GM23338 (cell line): Measurements from ENCODE around the gene AKR7A3.

Source experiments
- POLR2AphosphoS5 ChIP-seq: IDR thresholded peaks from 2 replicates; pipeline ENCODE4 v1.6.1; 2016; ENCODE audit warnings: antibody characterized with exemption, low read depth
- TF ChIP-seq, protein P1 (sequence below), 2 experiments: fragments of 200-600 bp in 1 of 2; sonication (generic) in 1 of 2; conservative IDR thresholded peaks; 2 replicates each; pipeline versions ENCODE4 v1.5.1 to v1.6.1; 2016 to 2017; ENCODE audit warnings: antibody characterized with exemption in 2 of 2, low read depth in 2 of 2, mild to moderate bottlenecking in 2 of 2, moderate library complexity in 1 of 2
- TF ChIP-seq, protein P2 (sequence below): IDR thresholded peaks from 2 replicates; pipeline ENCODE4 v1.6.1; 2016; ENCODE audit warnings: antibody characterized with exemption

DNA sequence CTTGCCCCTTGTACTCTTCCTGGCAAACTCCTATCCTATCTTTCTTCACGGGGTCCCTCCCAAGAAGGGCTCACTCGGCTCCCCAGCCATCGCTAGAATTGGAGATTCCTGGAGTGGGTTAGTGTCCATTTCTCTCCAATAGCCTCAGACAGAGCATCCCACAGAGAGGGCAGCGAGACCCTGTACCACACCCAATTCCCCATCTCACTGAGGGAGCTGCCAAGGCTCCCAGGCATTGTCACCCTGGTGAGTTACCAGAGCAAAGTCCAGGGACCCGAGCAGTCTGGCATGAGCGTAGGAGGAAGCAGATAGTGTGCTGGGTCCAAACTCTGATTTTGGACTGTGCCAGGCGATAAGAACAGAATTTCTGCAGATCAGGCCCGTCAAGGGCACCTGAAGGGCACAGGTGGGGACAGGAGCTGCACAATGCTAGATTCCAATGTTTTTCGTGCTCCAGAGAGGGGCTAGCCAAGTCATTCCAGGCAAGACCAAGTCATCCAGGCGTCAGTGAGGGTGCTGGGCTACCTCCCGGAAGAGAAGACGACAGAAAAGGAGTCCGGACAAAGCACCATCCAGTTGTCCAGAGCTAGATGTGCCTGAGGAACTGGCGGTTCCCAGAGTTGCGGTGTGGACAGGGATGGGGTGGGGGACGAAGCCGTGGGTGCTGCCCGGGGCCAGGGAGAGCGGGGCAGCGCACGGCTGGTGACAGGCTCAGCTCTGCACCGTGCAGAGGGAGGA, 15.3 kb downstream of the AKR7A3 start:
- TF ChIP-seq, protein P1, sequence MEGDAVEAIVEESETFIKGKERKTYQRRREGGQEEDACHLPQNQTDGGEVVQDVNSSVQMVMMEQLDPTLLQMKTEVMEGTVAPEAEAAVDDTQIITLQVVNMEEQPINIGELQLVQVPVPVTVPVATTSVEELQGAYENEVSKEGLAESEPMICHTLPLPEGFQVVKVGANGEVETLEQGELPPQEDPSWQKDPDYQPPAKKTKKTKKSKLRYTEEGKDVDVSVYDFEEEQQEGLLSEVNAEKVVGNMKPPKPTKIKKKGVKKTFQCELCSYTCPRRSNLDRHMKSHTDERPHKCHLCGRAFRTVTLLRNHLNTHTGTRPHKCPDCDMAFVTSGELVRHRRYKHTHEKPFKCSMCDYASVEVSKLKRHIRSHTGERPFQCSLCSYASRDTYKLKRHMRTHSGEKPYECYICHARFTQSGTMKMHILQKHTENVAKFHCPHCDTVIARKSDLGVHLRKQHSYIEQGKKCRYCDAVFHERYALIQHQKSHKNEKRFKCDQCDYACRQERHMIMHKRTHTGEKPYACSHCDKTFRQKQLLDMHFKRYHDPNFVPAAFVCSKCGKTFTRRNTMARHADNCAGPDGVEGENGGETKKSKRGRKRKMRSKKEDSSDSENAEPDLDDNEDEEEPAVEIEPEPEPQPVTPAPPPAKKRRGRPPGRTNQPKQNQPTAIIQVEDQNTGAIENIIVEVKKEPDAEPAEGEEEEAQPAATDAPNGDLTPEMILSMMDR (conservative IDR thresholded peaks at IDR 0.05; ENCODE audit: low read depth in 2 of 2) = no peak
- TF ChIP-seq, protein P2, sequence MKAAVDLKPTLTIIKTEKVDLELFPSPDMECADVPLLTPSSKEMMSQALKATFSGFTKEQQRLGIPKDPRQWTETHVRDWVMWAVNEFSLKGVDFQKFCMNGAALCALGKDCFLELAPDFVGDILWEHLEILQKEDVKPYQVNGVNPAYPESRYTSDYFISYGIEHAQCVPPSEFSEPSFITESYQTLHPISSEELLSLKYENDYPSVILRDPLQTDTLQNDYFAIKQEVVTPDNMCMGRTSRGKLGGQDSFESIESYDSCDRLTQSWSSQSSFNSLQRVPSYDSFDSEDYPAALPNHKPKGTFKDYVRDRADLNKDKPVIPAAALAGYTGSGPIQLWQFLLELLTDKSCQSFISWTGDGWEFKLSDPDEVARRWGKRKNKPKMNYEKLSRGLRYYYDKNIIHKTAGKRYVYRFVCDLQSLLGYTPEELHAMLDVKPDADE = no peak
- no peak for TF ChIP-seq POLR2AphosphoS5
